HG03442 (cell line): Measurements from ENCODE around the gene CWC22.
"Not testable (repeated sequence)": the region's sequence is repeated elsewhere in the genome, so short reads cannot be mapped to it uniquely, and the experiment has no call there.

ENCODE experiments used
- ATAC-seq: cut with Tn5 transposase; IDR thresholded peaks from one replicate; pipeline ENCODE4 v1.9.1; 2021; ENCODE audit warnings: mild to moderate bottlenecking, moderate library complexity; ENCODE audit not compliant: unreplicated experiment

CWC22 gene

DNA sequence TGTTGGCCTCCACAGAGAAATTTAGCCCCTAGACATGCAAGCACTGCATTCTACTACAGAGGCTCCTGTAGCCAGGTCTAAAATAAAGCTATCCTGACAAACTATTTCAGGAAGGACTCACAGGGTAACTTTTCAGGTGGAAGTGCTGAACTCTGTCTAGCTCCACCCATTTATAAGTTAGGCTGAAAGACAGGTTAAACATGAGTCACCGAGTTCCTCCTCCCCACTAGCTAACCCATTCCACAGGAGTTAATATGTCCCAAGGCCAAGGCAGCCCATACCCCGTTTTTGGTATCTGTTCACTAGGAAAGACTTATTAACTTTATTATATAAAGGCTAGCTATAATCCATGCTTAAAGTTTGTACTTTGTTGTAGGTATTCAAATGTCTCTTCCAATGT, 3.5 kb downstream of the CWC22 start:
- no peak for ATAC-seq

DNA sequence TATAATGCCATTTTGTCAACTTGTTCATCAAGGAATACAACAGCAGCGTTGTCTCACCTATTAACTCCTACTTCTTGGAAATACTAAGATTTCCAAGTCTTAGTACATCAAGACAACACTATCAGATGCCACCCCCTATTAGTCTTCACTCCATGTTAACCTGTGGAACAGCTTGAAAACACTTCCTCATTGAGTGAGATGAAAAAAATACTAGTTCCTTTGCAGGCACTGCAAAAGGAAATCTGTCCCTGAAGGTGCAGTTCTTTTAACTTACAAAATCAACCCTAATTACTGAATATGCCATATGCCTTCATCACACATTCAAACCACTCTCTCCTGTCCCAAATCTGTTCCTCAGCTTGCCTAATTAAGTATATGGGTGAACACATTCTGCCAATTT, 4.0 kb downstream of the CWC22 start:
- no peak for ATAC-seq

DNA sequence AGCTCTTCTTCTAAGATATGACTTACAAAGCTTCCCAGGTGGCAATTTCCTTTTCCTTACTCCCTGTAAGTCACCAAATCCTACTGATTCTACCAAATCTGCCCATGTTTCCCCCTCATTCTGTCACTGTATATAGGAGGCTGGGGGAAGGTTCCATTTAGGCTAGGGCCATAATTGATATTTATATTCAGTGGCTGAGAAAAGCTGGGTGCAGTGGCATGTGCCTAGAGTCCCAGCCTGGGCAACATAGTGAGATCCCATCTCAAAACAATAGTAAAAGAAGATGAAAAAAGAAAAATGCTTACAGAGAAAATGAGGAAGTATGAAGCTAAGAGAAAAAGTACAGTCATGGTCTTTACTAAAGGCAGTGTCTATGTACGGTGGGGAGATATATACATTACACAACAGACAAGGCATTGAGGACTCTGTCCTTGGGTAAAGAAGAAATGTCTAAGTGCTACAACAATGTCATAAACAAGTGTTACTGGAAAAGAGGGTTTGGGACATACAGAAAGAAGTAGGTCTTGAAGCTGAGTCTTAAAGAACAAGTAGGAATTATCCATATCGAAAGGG, 4.8 kb downstream of the CWC22 start:
- ATAC-seq: no peak

DNA sequence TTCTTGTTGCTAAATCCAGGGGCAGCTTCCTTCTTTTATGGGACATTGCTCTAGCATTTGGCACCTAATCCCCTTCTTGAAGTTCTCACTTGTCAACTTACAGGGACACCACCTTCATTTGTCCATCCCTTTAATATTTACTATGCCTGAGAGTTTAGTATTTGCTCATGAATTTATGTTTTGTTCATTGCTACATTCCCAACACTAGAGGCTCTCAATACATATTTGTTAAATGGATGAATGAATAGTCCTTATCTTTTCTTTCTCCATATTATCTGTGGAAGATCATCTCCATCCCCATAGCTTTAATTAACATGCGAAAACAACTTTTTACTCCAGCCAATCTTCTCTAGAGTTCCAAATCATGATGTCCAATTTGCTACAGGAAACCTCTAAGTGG, 5.4 kb downstream of the CWC22 start:
- ATAC-seq: no peak

DNA sequence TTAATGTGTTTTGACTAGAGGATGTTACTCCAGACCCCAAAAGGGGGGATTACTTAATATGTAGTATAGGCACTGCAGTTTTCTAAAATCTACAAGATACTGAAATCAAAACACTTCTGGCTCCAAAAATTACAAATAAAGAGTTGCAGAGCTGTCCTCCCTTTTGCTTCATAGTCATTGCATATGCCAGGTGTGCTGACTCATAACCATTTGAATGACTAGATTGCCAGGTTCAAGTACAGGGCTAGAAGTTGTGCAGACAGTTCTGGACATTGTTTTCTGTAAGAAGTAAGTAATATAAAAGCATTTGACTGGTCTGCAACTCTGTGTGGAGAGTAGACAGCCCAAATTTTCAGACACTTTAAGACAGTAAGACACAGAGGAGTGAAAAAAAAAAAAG, 6.7 kb downstream of the CWC22 start:
- peak; percentile 39 for ATAC-seq

DNA sequence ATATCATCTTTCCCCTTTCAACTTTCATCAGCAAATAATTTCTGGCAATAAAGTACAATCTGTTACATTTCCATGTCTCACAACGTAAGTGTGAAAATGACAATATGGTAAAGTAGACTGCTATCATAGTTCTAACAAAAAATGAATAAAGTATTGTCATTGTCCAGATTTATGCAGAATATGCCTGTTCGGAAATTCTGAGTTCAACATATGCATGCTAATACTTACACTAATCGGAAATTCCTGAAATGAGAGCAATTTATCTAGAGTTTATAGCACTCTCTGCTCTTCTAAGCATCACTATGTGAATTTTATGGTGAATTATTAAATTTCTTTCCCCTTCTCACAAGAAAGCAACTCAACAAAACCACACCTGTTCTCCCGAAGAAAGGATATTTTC, 8.1 kb downstream of the CWC22 start:
- no peak for ATAC-seq

DNA sequence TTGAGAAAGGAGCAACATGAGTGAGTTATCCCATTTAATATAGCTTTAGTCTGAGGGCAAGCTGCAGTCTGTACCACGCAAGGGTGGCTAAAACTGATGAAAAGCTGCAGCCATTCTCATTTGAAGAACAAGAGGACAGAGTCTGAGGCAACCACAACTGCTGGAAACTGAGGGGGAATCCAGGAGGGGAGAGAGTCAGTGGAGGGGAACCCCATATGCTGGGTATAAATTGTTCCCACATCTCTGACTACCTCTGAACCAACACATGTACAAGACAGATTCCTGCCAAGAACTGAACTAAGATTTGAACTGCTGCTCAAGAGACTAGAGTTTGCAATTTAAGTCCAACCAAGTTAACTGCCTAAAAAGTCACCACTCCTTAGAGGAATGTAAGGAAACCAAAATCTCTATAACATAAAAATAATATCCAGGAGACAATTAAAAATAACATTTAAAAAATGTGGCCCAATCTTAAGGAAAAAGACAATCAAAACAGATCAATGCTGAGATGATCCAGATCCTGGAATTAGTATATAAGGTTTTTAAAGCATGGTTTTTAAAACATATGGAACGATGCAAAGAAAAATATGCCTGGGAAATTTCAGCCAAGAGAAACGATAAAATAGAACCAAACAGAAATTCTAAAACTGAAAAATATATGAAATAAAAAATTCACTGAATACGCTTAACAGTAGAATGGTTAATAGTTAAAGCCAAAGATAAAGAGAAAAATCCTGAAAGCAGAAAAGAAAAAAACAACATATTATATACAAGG, 11.2 kb downstream of the CWC22 start:
- ATAC-seq: peak; percentile 55

DNA sequence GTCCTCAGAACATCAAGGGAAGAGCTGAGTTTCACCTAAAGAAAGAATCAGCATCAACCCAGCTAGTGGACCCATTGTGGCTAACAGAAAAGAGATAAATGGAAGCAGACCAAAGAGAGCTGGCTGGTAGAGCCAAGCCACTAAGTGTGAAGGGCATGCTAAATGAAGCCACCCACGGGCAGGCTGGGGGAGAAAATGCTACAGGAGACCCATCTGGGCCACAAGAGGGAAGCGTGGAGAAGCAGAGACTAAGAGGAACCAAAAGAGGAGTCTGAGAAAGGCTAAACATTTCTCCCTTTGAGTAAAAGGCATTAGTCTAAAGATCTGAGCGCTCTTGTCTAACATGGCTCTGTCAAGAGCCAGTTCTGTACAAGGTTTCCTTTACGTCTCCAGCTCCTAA, 15.8 kb downstream of the CWC22 start:
- ATAC-seq: peak; percentile 37

DNA sequence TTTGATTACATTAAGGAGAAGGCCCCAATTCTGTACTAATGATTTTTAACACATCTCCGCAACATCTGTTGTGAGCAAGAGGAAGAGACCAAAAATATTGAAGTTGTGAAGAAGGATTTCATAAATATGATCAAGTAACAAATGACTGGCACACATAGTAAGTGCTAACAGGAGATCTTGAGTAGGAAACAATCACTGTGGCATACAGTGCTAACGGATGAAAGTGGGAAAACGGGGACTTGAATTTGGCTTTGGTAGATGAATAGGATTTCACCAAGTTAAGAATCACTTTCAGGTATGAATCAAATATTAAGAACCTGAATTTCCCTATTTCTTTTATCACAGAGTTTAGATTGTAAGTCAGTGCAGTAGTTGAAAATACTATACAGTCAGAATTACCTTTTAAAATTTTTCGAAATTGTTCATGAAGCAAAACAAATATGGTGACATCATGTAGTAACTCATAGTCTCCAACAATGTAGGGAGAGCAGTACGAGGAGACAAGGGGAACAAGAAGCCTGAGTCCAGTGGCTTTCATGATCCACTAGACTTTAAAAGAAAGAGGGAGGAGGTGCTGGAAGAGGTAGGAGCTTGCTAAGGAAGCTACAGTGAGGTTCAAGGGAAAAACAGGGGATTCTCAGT, 16.3 kb downstream of the CWC22 start:
- no peak for ATAC-seq

DNA sequence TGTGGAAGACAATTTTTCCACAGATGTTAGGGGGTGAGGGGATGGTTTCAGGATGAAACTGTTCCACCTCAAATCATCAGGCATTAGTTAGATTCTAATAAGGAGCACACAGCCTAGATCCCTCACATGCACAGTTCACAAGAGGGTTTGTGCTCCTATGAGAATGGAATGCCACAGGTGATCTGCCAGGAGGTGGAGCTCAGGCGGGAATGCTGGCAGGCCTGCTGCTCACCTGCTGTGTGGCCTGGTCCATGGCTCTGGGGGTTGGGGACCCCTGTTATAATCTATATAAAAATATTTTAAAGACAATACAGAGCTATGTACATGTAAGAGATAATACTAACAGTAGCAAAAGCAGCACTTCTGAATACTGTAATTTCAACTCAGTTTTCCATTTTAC, 19.2 kb downstream of the CWC22 start:
- no peak for ATAC-seq

DNA sequence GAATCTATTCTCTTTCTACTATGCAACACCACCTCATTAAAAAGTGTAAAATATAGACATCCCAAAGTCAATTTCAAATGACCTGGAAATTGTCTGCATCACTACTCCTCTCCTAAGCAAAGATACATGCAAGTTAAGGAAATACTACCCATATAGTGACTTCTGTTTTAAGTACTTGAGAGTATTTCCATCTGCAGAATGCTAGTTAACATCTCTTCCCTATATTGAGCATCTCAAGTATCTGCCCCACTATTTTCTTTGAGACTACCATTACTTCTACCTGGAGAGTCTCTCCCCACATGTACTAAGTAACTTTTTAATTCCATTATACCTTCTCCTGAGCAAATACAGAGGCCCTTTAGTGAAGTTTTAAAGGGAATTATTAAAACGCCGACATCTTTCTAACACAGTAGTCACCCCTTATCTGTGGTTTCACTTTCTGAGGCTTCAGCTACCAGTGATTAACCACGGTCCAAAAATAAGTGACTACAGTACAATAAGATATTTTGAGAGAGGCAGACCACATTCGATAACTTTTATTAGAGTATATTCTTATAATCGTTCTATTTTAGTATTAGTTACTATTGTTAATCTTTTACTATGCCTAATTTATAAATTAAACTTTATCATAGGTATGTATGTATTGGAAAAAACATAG, 21.8 kb downstream of the CWC22 start:
- peak; percentile 98 for ATAC-seq

DNA sequence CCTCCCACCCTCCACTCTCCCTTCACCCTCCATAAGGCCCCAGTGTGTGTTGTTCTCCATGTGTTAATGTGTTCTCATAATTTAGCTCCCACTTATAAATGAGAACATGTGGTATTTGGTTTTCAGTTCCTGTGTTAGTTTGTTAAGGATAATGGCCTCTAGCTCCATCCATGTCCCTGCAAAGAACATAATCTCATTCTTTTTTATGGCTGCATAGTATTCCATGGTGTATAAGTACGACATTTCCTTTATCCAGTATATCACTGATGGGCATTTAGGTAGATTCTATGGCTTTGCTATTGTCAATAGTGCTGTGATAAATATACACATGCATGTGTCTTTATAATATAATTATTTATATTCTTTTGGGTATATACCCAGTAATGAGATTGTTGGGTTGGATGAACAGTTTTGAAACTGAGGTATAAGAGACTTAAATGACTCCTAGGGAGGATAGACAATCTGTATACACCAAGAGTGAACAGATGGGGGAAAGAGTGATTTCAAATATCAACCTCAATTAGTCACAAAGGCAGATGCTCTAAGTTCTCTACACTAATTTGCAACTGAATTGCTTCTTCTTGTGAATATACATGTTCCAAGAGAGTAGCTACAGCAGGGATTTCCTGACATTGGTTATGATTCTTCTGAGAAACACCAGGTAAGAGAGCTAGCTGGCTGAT, 23.7 kb downstream of the CWC22 start:
- ATAC-seq: no peak

DNA sequence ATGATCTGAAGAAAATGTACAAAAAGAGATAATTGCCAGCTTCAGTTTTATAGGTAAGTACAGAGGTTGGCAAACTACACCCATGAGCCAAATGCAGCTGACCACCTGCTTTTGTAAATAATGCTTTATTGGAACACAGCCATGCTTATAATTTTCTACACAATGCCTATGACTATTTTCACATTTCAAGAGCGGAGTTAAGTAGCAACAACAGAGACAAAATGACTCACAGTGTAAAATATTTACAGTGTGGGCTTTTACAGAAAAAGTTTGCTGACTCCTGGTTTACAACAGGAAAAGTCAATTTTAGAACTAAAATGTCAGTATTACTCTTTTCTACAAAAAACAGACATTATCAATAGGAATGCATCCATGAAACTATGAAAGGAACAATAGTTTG, 26.0 kb downstream of the CWC22 start:
- no peak for ATAC-seq

DNA sequence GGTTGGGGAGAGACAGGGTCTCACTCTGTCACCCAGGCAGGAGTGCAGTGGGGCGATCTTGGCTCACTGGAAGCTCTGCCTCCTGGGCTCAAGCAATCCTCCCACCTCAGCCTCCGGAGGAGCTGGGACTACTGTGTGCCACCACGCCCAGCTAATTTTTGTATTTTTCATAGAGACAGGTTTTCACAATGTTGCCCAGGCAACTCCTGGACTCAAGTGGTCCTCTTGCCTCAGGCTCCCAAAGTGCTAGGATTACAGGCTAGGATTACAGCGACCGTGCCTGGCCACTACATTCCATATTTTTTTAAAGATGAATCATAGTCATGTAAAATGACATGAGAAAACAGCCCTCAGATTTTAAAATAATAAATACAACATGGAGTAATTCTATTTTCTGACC, 32.3 kb downstream of the CWC22 start:
- no peak for ATAC-seq

DNA sequence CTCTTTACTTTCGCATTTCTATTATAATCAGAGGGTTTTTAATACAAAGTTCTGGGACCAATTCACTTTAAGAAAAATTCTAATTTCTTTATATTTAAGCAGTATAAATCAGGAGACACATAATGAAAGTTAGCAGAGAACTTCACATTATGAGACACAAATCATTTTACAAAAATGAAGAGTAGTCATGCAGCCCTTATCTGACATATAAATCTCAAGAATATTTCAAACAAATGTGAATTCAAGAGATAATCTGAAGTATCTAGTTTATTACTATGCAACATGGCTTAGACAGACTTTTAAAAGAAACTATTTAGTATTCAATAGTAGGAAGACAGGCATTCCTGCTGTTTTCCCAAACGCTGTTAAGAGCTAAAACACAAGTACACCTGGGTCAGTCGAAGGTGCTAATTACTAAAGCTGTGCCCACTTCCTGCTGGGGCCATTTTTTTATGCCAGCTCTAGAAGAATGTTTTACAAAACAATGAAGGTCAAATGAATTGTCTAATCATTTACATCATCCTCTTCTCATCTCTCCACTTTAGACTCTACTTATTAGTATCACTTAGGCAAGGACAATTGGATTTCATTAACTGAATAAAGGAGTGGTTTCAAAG, 40.2 kb downstream of the CWC22 start:
- ATAC-seq: no peak

DNA sequence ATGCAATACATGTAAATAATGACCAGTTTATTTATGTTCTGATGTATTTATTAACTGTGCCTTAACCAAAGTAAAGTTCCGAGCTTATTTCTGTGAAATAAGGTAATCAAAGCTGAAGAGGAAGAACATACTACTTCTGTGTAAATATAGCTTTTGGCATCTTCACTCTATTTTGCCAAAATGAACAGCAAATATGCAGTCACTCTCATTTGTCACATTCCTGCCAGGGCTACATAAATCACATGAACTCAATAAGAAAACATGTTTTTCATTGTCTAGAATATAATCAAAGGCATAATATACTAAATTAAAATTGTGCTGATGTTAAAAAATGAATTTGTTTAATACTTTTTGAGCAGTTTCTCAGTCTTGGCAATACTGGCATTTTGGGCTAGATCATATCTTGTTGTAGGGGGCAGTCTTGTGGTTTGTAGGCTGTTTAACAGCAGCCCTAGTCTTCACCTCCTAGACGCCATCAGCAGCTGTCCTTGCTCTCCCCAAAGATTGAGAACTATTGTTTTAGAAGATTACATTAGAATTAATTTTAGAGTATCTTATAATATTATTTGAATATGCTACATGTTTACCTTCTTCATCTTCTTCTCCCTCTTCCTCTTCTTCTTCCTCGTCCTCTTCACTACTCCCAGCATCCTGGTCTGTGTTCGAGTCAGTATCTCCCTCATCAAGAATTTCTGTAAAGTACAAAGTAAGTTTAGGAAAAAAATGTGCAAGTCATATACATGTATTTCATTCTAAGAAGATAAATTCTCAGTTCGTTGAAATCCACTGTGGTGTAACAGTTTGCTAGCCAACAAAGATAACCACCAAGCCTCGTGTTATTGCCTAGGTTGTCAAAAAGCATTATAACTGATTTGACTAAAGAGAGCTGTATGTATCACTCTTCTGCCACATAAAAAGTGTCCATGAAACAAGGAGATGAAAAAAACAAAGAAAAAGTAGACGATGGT, 41.5 kb downstream of the CWC22 start:
- ATAC-seq: no peak

DNA sequence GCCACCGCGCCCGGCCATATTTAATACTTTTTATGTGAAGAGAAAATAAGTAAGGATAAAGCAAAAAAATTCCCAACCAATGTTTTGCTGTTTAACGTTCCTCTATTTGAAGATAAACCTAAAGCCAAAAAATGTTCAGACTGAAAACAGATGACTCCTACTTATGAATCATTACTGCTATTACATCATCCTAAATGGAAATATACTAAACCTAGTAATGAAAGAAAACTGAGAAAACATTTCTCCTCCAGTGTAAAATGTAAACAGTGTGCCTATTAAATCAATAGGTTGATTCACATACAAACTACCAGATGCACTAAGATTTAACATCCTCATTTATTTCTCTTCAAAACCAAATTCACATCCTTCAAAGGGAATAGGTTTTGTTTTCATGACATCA, 43.5 kb downstream of the CWC22 start:
- no peak for ATAC-seq

DNA sequence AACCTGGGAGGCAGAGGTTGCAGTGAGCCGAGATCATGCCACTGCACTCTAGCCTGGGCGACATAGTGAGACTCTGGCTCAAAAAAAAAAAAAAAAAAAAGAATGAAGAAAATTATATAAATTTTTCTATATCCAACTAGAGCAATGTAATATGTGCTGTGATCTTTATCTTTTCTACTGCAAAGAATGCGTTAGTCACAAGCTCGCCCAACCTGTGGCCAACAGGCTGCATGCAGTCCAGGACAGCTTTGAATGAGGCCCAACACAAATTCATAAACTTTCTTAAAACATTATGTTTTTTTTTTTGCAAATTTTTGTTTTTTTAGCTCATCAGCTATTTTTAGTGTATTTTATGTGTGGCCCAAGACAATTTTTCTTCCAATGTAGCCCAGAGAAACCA, 48.8 kb downstream of the CWC22 start:
- ATAC-seq: not testable (repeated sequence)

DNA sequence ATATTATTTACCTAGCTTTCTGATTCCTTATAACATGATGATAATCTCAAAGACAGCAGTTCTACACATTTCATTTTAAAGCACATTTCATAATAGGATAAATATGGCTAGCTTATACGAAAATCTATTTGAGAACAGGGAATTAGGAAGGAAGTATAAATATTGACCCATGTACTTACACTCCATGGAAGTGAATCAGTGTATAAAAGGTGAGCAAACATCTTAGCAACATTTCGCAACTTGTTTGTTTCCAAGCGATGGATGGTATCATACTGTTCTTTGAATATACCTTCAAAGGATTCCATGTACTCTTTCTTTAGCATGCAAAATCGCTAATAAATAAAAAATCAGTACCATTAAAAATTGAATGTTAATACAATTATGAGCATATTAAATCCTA, 53.1 kb downstream of the CWC22 start:
- no peak for ATAC-seq

DNA sequence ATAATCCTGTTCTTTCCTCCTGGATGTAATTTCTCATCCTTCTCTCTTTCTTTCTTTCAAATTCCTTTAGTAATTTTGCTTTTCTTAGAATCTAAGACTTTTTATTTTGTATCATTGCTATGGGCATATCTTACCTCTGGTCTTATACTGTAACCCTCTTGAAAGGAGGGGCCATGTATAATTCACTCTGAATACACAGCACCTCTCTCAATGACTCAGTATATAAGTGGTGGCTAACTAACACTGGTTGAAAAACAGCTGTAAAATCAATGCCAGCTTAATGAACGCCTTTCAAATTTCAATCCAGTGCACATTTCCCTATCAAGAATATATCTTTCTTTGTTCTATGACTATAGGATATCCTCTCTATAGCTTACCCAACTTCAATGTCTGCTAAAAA, 53.7 kb downstream of the CWC22 start:
- ATAC-seq: no peak
